GM19328 (cell line): ENCODE measurements around the gene EEF1A2.

Experiments used
- ATAC-seq: cut with Tn5 transposase; IDR thresholded peaks from one replicate; pipeline ENCODE4 v1.9.1; 2021; ENCODE audit warnings: mild to moderate bottlenecking, moderate library complexity; ENCODE audit not compliant: unreplicated experiment

Gene EEF1A2

GRCh38 chr20:63471981-63472831 is 26.7 kb downstream of the EEF1A2 start, which contains the start of gene KCNQ2:
TSS of gene KCNQ2 (minus strand) at chr20:63472655. CDS start at chr20:63472463, 192 bp downstream.
- ATAC-seq = no peak

- no peak for ATAC-seq
These were observed 27.2 kb downstream of the EEF1A2 start for GRCh38 chr20:63471717-63471980.

- no peak for ATAC-seq
These were observed 27.7 kb downstream of the EEF1A2 start for GRCh38 chr20:63471002-63471716.

GRCh38 chr20:63470410-63470809 is 28.5 kb downstream of the EEF1A2 start:
- ATAC-seq = no peak

- no peak for ATAC-seq
These were observed 29.2 kb downstream of the EEF1A2 start for GRCh38 chr20:63469713-63470101.

GRCh38 chr20:63469019-63469712 is 29.7 kb downstream of the EEF1A2 start:
- ATAC-seq = no peak

GRCh38 chr20:63468421-63468820 is 30.5 kb downstream of the EEF1A2 start:
- ATAC-seq = no peak

GRCh38 chr20:63467294-63468083 is 31.4 kb downstream of the EEF1A2 start:
- ATAC-seq = no peak

GRCh38 chr20:63466861-63467260 is 32.0 kb downstream of the EEF1A2 start:
- no peak for ATAC-seq

GRCh38 chr20:63466250-63466825 is 32.5 kb downstream of the EEF1A2 start:
- ATAC-seq = no peak

GRCh38 chr20:63465380-63466249 is 33.3 kb downstream of the EEF1A2 start:
- ATAC-seq = no peak

GRCh38 chr20:63464289-63464635 is 34.6 kb downstream of the EEF1A2 start:
- no peak for ATAC-seq

GRCh38 chr20:63463400-63464288 is 35.2 kb downstream of the EEF1A2 start:
- no peak for ATAC-seq

- no peak for ATAC-seq
These were observed 36.6 kb downstream of the EEF1A2 start for GRCh38 chr20:63462244-63462643.

- ATAC-seq = no peak
These were observed 37.6 kb downstream of the EEF1A2 start for GRCh38 chr20:63461104-63461763.

GRCh38 chr20:63459070-63459380 is 39.9 kb downstream of the EEF1A2 start:
- ATAC-seq = no peak

- no peak for ATAC-seq
These were observed 40.5 kb downstream of the EEF1A2 start for GRCh38 chr20:63458170-63459069.
